IPS-18a (cell line): ENCODE data around the gene CIAO2B.

Experiments
- H3K27ac ChIP-seq: one replicate; pipeline ENCODE4 v1.5.1; 2013; ENCODE audit warnings: low read length
- H3K27me3 ChIP-seq: one replicate; pipeline ENCODE4 v1.6.1; 2013; ENCODE audit warnings: mild to moderate bottlenecking, low read length; ENCODE audit not compliant: control insufficient read depth, insufficient read depth
- H3K36me3 ChIP-seq: one replicate; pipeline ENCODE4 v1.6.1; 2013; ENCODE audit warnings: low read depth, low read length; ENCODE audit not compliant: control insufficient read depth
- H3K4me1 ChIP-seq: one replicate; pipeline ENCODE4 v1.6.1; 2013; ENCODE audit warnings: low read depth, low read length; ENCODE audit not compliant: control insufficient read depth
- H3K4me3 ChIP-seq: one replicate; pipeline ENCODE4 v1.5.1; 2013; ENCODE audit warnings: low read length
- H3K9ac ChIP-seq: one replicate; pipeline ENCODE4 v1.6.1; 2013; ENCODE audit warnings: mild to moderate bottlenecking, low read length, moderate library complexity
- H3K9me3 ChIP-seq: one replicate; pipeline ENCODE4 v1.6.1; 2013; ENCODE audit warnings: low read depth, low read length; ENCODE audit not compliant: control insufficient read depth

CIAO2B gene

DNA sequence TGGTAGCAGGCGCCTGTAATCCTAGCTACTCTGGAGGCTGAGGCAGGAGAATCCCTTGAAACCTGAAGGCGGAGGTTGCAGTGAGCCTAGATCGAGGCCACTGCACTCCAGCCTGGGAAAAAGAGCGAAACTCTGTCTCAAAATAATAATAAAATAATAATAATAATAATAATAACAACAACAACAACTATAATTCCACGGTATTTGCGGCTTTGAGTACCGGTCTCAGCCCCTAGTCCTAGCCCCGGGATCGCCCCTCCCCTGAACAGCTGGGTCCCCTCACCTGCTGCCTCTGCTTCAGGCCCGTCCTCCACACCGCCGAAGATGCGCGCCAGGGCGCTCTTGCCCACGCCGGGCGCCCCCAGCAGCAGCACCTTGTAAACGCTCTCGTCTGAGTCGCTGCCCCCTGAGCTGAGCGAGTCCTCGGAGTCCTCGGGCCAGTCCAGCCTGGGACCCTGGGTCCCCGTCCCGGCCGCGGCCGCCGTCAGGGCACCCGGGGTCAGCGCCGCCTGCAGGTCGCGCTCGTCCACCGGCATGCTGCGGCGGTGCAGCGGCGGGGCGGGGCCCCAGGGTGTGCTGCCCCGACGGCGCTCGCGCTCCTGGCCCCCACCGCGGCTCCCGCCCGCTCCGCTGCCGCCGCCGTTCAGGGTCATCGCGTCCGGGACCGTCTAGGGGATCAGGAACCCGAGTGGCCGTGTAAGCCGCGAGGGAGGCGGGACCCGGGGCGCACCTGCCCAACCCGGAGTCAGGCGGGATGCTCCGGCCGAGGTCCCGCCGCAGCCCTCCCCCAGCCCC, 9.5 kb downstream of the CIAO2B start:
- Histone ChIP-seq H3K9me3 (no peaks in the 10 kb centered on the region), H3K27ac (no peak overlapping the region), H3K27me3 (peaks cover 47% of the 10 kb centered on the region), H3K9ac (no peak overlapping the region), H3K4me1 (peaks cover 4% of the 10 kb centered on the region), H3K4me3 (peak overlapping the region; percentile 45), H3K36me3 (no peaks in the 10 kb centered on the region)

GRCh38 chr16:66923866-66924265, 10.3 kb downstream of the CIAO2B start:
- peaks cover 47% of the 10 kb centered on the region for H3K27me3 ChIP-seq
- H3K27ac ChIP-seq = no peak overlapping the region
- H3K9ac ChIP-seq = no peak overlapping the region
- H3K4me3 ChIP-seq = no peak overlapping the region
- no peaks in the 10 kb centered on the region for H3K36me3 ChIP-seq
- H3K9me3 ChIP-seq = no peaks in the 10 kb centered on the region
- H3K4me1 ChIP-seq = peaks cover 4% of the 10 kb centered on the region

GRCh38 chr16:66923247-66923731, 10.9 kb downstream of the CIAO2B start:
- H3K9me3 ChIP-seq = no peaks in the 10 kb centered on the region
- H3K4me1 ChIP-seq = peaks cover 4% of the 10 kb centered on the region
- H3K27ac ChIP-seq = no peak overlapping the region
- H3K9ac ChIP-seq = no peak overlapping the region
- no peaks in the 10 kb centered on the region for H3K36me3 ChIP-seq
- H3K27me3 ChIP-seq = peaks cover 47% of the 10 kb centered on the region
- H3K4me3 ChIP-seq = no peak overlapping the region

- Histone ChIP-seq H3K9ac (no peak overlapping the region), H3K27ac (no peak overlapping the region), H3K36me3 (no peaks in the 10 kb centered on the region), H3K9me3 (no peaks in the 10 kb centered on the region), H3K4me3 (no peak overlapping the region), H3K4me1 (no peaks in the 10 kb centered on the region), H3K27me3 (peaks cover 39% of the 10 kb centered on the region)
Measured at GRCh38 chr16:66921729-66922450, 12.3 kb downstream of the CIAO2B start.

DNA sequence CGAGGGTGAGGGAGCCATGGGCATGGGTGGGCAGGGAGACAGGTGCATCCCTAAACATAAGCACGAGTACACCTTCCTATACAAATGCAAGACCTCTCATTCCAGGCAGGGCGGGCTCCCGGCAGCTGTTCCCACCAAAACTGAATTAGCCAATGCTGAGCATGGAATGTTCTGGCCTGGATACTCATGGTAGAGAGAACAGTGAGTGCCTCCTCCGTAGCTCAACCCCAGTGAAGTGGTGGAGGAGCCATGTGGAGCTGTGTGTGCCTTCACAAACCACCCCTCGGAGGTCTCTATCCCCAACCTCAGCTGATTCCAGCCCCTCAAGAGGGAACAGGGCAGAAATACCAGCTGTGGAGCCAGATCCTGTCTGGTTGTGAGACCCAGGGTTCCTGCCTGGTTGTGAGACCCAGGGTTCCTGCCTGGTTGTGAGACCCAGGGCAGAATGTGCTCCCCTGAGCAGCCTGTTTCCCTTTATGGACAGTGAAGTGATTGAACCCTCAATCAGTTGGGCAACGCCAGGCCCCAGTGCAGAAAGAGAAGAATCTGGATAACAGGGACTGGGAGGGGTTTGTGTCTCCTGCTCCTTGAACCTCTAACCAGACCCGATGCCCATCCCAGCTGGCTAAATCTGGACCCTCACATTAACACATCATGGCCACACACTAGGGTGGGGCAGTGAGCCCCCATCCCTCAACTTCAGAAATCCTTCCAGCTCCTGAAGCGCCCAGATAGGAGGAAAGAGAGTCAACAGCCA, 13.1 kb downstream of the CIAO2B start:
- Histone ChIP-seq H3K4me3 (no peak overlapping the region), H3K36me3 (no peaks in the 10 kb centered on the region), H3K9ac (no peak overlapping the region), H3K4me1 (no peaks in the 10 kb centered on the region), H3K27me3 (peaks cover 31% of the 10 kb centered on the region), H3K27ac (no peak overlapping the region), H3K9me3 (no peaks in the 10 kb centered on the region)

- Histone ChIP-seq H3K27me3 (peaks cover 23% of the 10 kb centered on the region), H3K9ac (no peak overlapping the region), H3K4me3 (no peak overlapping the region), H3K9me3 (no peaks in the 10 kb centered on the region), H3K27ac (no peak overlapping the region), H3K36me3 (no peaks in the 10 kb centered on the region), H3K4me1 (no peaks in the 10 kb centered on the region)
Measured at GRCh38 chr16:66920299-66920590, 14.0 kb downstream of the CIAO2B start.

DNA sequence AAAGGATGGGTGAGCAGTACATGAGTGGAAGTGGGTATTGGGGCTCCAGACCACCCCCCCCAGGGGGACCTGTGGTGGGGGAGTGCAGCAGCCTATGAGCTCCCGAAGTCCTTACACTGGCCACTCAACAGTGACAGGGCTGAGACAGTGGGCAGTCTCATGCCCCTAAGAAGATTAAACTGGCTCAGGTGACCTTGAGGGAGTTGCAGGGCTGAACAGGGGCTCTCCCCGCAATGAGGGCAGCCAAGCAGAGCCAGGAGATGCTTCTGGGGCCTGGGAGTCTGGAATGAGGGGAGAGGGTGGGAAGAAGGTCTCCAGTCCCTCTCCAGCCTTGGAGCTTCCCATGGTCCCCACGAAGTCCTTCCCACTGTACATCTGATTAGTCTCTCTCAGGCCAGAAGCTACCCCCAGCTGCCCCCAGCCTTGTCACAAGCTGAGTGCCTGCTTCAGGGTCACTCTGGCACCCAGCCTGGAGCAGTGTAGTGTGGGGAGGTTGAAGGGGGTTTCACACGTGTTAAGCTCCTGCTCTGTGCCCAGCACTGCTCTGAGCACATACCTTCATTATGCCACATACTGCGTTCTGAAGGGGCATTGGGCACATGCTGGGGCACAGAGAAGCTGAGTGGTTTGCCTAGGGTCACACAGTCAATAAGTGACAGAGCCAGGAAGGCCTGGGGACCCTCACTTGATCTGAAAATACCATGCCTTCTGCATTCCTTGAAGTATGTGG, 14.5 kb downstream of the CIAO2B start:
- no peaks in the 10 kb centered on the region for H3K9me3 ChIP-seq
- H3K27ac ChIP-seq = no peak overlapping the region
- H3K4me1 ChIP-seq = no peaks in the 10 kb centered on the region
- H3K36me3 ChIP-seq = no peaks in the 10 kb centered on the region
- no peak overlapping the region for H3K9ac ChIP-seq
- no peak overlapping the region for H3K4me3 ChIP-seq
- peaks cover 18% of the 10 kb centered on the region for H3K27me3 ChIP-seq

- H3K36me3 ChIP-seq = no peaks in the 10 kb centered on the region
- H3K27me3 ChIP-seq = peaks cover 10% of the 10 kb centered on the region
- no peak within 1 kb of the TSS for H3K9ac ChIP-seq
- H3K9me3 ChIP-seq = no peaks in the 10 kb centered on the region
- no peak within 1 kb of the TSS for H3K4me3 ChIP-seq
- H3K4me1 ChIP-seq = no peaks in the 10 kb centered on the region
- H3K27ac ChIP-seq = no peak within 1 kb of the TSS
Measured at GRCh38 chr16:66918803-66919568, 15.2 kb downstream of the CIAO2B start, which contains the start of gene CDH16. Gene CDH16, minus strand, starts transcription at chr16:66918885. Its CDS starts 820 bp downstream, at chr16:66918065.

GRCh38 chr16:66918355-66918754, 15.8 kb downstream of the CIAO2B start:
- Histone ChIP-seq H3K36me3 (no peaks in the 10 kb centered on the region), H3K4me3 (no peak overlapping the region), H3K9ac (no peak overlapping the region), H3K9me3 (no peaks in the 10 kb centered on the region), H3K4me1 (no peaks in the 10 kb centered on the region), H3K27me3 (peaks cover 4% of the 10 kb centered on the region), H3K27ac (no peak overlapping the region)

GRCh38 chr16:66917741-66918140, 16.5 kb downstream of the CIAO2B start:
- Histone ChIP-seq H3K4me3 (no peak overlapping the region), H3K27ac (no peak overlapping the region), H3K27me3 (no peaks in the 10 kb centered on the region), H3K9ac (no peak overlapping the region), H3K9me3 (no peaks in the 10 kb centered on the region), H3K4me1 (no peaks in the 10 kb centered on the region), H3K36me3 (no peaks in the 10 kb centered on the region)
